K562 (cell line): ENCODE results near the gene SMC4. TPM values are rescaled to one million over a fixed set of nuclear protein-coding genes. Genes with fewer than 3 reads are reported as not detected.

Experiments used
- ATAC-seq: fragments of 200-7000 bp; cut with Tn5 transposase; 3 replicates; pipeline ENCODE4 v1.9.1; 2020; ENCODE audit warnings: moderate library complexity
- BruUV-seq: library from RNA; stranded (reverse); fragments of 400-500 nt; replicated peaks from 2 replicates; lab custom pipeline; 2021; lab: Mats Ljungman, UMichigan
- CTCF ChIA-PET: fragments of 300-600 bp; formaldehyde crosslinking; extraction: SDS; loops from one replicate; lab custom pipeline; 2021; ENCODE audit warnings: low intra/inter-chr PET ratio; lab: Yijun Ruan, JAX
- POLR2A ChIA-PET: fragments of 300-600, 350-650 bp; sonication (Branson Sonifier 250); formaldehyde crosslinking; extraction: SDS; loops from one replicate; lab custom pipeline; 2021; ENCODE audit warnings: antibody characterized with exemption, inconsistent platforms; lab: Yijun Ruan, JAX
- DNase-seq, 4 experiments: peaks; one replicate each; pipeline versions ENCODE4 v3.0.0 to v3.0.0-alpha.2; 2011 to 2018; ENCODE audit warnings: low spot score in 3 of 4, mixed read lengths in 3 of 4; ENCODE audit errors: extremely low read depth in 1 of 4
- FAIRE-seq: peaks from 2 replicates; lab custom pipeline; 2011; peaks lifted over from hg19 to GRCh38; lab: Jason Lieb, UNC
- H2AFZ ChIP-seq: 2 replicates; pipeline ENCODE4 v1.6.0; 2011; ENCODE audit warnings: low read depth, low read length, control low read depth, inconsistent platforms
- H3K27ac ChIP-seq: fragments of 200-600 bp; 3 replicates; pipeline ENCODE4 v1.8.0; 2011; ENCODE audit warnings: low read depth, mild to moderate bottlenecking, control low read depth, inconsistent platforms, low read length, moderate library complexity, mixed read lengths; ENCODE audit errors: extremely low read depth
- H3K27me3 ChIP-seq, 2 experiments: fragments of 300-600 bp in 1 of 2; 2 replicates in 1 of 2; 3 replicates in 1 of 2; pipeline versions ENCODE4 v1.6.0 to v1.8.0; 2011; ENCODE audit warnings: inconsistent platforms in 2 of 2, low read length in 2 of 2, mild to moderate bottlenecking in 1 of 2, mixed read lengths in 1 of 2, moderate library complexity in 1 of 2; ENCODE audit not compliant: control insufficient read depth in 2 of 2, insufficient read depth in 2 of 2
- H3K36me3 ChIP-seq: fragments of 300-600 bp; 3 replicates; pipeline ENCODE4 v1.8.0; 2011; ENCODE audit warnings: mild to moderate bottlenecking, low read length, inconsistent platforms; ENCODE audit not compliant: control insufficient read depth, insufficient read depth
- H3K4me1 ChIP-seq, 2 experiments: fragments of 200-600 bp in 1 of 2; replicated peaks in 1 of 2; 2 replicates in 1 of 2; 3 replicates in 1 of 2; pipeline versions ENCODE4 v1.5.1 to v1.8.0; 2011; ENCODE audit warnings: inconsistent platforms in 2 of 2, low read length in 2 of 2, mild to moderate bottlenecking in 1 of 2, mixed read lengths in 1 of 2, moderate library complexity in 1 of 2; ENCODE audit not compliant: control insufficient read depth in 2 of 2, insufficient read depth in 2 of 2
- H3K4me2 ChIP-seq: 2 replicates; pipeline ENCODE4 v1.6.1; 2011; ENCODE audit warnings: low read length, control low read depth, inconsistent platforms, mixed read lengths; ENCODE audit not compliant: insufficient read depth
- H3K4me3 ChIP-seq: fragments of 200-600 bp; sonication (generic), shearing (Covaris generic); 2 replicates; pipeline ENCODE4 v1.5.1; 2016; ENCODE audit warnings: control low read depth, inconsistent platforms
- H3K79me2 ChIP-seq: fragments of 200-600 bp; 3 replicates; pipeline ENCODE4 v1.8.0; 2011; ENCODE audit warnings: low read length, inconsistent platforms; ENCODE audit not compliant: control insufficient read depth, insufficient read depth
- H3K9ac ChIP-seq, 2 experiments: 2 replicates each; pipeline versions ENCODE4 v1.6.0 to v1.6.1; 2011; ENCODE audit warnings: low read depth in 2 of 2, low read length in 2 of 2, control low read depth in 1 of 2, inconsistent platforms in 1 of 2, mild to moderate bottlenecking in 1 of 2, mixed read lengths in 1 of 2; ENCODE audit not compliant: insufficient read depth in 1 of 2
- H3K9me1 ChIP-seq: one replicate; pipeline ENCODE4 v1.6.0; 2011; ENCODE audit warnings: inconsistent platforms, mild to moderate bottlenecking, low read length, moderate library complexity; ENCODE audit not compliant: control insufficient read depth, insufficient read depth
- H3K9me3 ChIP-seq: replicated peaks from 2 replicates; pipeline ENCODE4 v1.5.1; 2011; ENCODE audit warnings: low read depth, low read length, inconsistent platforms; ENCODE audit not compliant: control insufficient read depth, insufficient read depth
- H4K20me1 ChIP-seq: replicated peaks from 2 replicates; pipeline ENCODE4 v1.6.1; 2011; ENCODE audit warnings: low read length, inconsistent platforms, mixed read lengths; ENCODE audit not compliant: control insufficient read depth, insufficient read depth
- KLF1 ChIP-seq: fragments of 450-650 bp; IDR thresholded peaks from 2 replicates; pipeline ENCODE4 v1.6.1; 2016; ENCODE audit warnings: missing genetic modification characterization, missing compliant biosample characterization
- PRPF4 ChIP-seq: fragments of 200-400 bp; formaldehyde crosslinking; IDR thresholded peaks from one replicate; pipeline ENCODE4 v1.6.1; 2017; ENCODE audit warnings: low read length, low read depth, mild to moderate bottlenecking; ENCODE audit not compliant: insufficient read depth, poor library complexity, severe bottlenecking
- ZNF644 ChIP-seq: fragments of 200-800 bp; sonication (Bioruptor generic); IDR thresholded peaks from 2 replicates; pipeline ENCODE4 v1.6.1; 2016; ENCODE audit warnings: low read depth, missing genetic modification characterization, missing compliant biosample characterization
- WGBS: fragments of 100-300 bp; shearing (Covaris generic); methylation state at CpG from one replicate; pipeline ENCODE4 v1.1.6; 2016; ENCODE audit warnings: low coverage, mixed read lengths; ENCODE audit not compliant: insufficient coverage; ENCODE audit errors: missing lambda C conversion rate; 5-methylcytosine and 5-hydroxymethylcytosine counted together
- in situ Hi-C: fragments of 300-500 bp; cut with MboI; formaldehyde crosslinking; loops from 4 replicates; pipeline ENCODE4 v1.15.0; 2018; ENCODE audit warnings: inconsistent platforms, mixed read lengths
- intact Hi-C: fragments of 100-400 bp; cut with micrococcal nuclease; formaldehyde crosslinking; loops from 2 replicates; pipeline ENCODE4 v1.14.2; 2022
- polyA plus RNA-seq, 8 experiments: library from polyadenylated mRNA; depleted of rRNA in 4 of 8; stranded (reverse) in 5 of 8; unstranded in 3 of 8; fragments of >200 nt; fragmentation: Nextera tagmentation in 2 of 8; fragmentation: Illumina TruSeq in 1 of 8; extraction: Ambion mirVana in 2 of 8; extraction: Trizol in 1 of 8; gene quantifications; 2 replicates each; pipeline versions ENCODE4 v1.2.1 to v1.2.3, GENCODE V29; 2011 to 2014; ENCODE audit warnings: inconsistent platforms in 1 of 8, missing spikeins in 1 of 8
- total RNA-seq, 7 experiments: library from RNA; depleted of rRNA in 6 of 7; stranded (reverse); fragments of >200 nt in 6 of 7; fragmentation: Illumina TruSeq in 2 of 7; extraction: Trizol in 2 of 7; gene quantifications; 2 replicates each; pipeline versions ENCODE4 v1.2.1 to v1.2.3, GENCODE V29; 2011 to 2021; ENCODE audit warnings: low replicate concordance in 1 of 7
- TF ChIP-seq, protein P1 (sequence below), 2 experiments: fragments of 450-650 bp; IDR thresholded peaks; 2 replicates each; pipeline ENCODE4 v1.6.1; 2016
- TF ChIP-seq, protein P2 (sequence below): sonication (generic); formaldehyde crosslinking; IDR thresholded peaks from 2 replicates; pipeline ENCODE4 v1.8.1; 2023; ENCODE audit warnings: mild to moderate bottlenecking, missing genetic modification reagents
- TF ChIP-seq, protein P3 (sequence below): sonication (generic); formaldehyde crosslinking; IDR thresholded peaks from 2 replicates; pipeline ENCODE4 v1.8.1; 2022; ENCODE audit warnings: missing genetic modification reagents
- TF ChIP-seq, protein P4 (sequence below): fragments of 250-450 bp; sonication (Bioruptor Pico); IDR thresholded peaks from 2 replicates; pipeline ENCODE4 v1.5.0; 2021
- TF ChIP-seq, protein P5 (sequence below), 2 experiments: fragments of 450-650 bp; conservative IDR thresholded peaks; 2 replicates each; pipeline ENCODE4 v1.6.1; 2017; ENCODE audit warnings: mild to moderate bottlenecking in 2 of 2, moderate library complexity in 2 of 2

The SMC4 gene
- total and polyA plus RNA-seq, 9 of the 15 experiments (the other 6 are each of a cell fraction or from before 2014, with no cell fraction given) = 87.9 to 347 (median 176) TPM

DNA sequence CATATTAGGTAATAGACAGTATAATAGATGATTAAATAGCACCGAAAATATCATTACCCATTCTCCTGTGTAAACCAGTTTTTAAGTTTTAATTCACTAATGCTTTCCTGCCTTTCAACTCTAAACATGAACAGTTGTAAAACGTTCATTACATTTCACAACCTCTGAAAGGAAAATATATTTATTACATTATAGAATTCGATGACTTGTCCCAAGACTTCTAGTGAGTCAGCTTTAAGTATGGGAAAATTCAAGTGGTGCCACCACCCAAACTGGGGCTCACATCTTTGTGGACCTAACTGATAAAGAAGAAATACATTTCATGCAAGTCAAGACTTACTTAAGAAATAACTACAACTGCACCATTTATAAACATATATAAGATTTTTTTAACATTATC is 48.1 kb downstream of the SMC4 start:
- Histone ChIP-seq H3K9me3 (no peaks in the 10 kb centered on the region), H3K27ac (peak overlapping the region; percentile 98), H3K4me2 (peak overlapping the region; percentile 69), H3K9ac (peak overlapping the region in 1 of 2 experiments; percentile 99; a peak in 2 of 4 replicates), H3K79me2 (peaks cover 80% of the 10 kb centered on the region), H3K4me1 (peaks cover 23 to 34% of the 10 kb centered on the region in 2 experiments), H3K4me3 (peak overlapping the region; percentile 67), H4K20me1 (no peaks in the 10 kb centered on the region), H3K36me3 (peaks cover 38% of the 10 kb centered on the region), H3K27me3 (no peaks in the 10 kb centered on the region), H2AFZ (no peak overlapping the region), H3K9me1 (no peaks in the 10 kb centered on the region)
- no peak for ATAC-seq
- DNase-seq = peak in 1 of 4 experiments; percentile 68
- BruUV-seq = no TSS peak
- 0% methylated on average over 3 of the region's 3 CpGs for WGBS
- FAIRE-seq = no peak
- POLR2A ChIA-PET = interaction anchor here (0.7 to 5.2 kb wide), 4 partner anchors 10 to 336 kb away, joined by 3 to 51 read pairs (median 20); no protein-coding TSS in a partner anchor
- CTCF ChIA-PET = no interaction called here
- intact Hi-C loops = loop anchor here (5.0 kb wide), 3 partner anchors 40 to 775 kb away; partner anchors contain the start of gene NMD3
- in situ Hi-C loops = no loop called here
- TF ChIP-seq KLF1 (tag) (no peak), PRPF4 (no peak), ZNF644 (tag) (no peak)
- TF ChIP-seq, protein P1, sequence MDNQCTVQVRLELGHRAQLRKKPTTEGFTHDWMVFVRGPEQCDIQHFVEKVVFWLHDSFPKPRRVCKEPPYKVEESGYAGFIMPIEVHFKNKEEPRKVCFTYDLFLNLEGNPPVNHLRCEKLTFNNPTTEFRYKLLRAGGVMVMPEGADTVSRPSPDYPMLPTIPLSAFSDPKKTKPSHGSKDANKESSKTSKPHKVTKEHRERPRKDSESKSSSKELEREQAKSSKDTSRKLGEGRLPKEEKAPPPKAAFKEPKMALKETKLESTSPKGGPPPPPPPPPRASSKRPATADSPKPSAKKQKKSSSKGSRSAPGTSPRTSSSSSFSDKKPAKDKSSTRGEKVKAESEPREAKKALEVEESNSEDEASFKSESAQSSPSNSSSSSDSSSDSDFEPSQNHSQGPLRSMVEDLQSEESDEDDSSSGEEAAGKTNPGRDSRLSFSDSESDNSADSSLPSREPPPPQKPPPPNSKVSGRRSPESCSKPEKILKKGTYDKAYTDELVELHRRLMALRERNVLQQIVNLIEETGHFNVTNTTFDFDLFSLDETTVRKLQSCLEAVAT (IDR thresholded peaks at IDR 0.05) = 0 out of 4 replicates have a peak, but pooled peaks of 1 of the 2 experiments have one; percentile 53
- TF ChIP-seq, protein P2, sequence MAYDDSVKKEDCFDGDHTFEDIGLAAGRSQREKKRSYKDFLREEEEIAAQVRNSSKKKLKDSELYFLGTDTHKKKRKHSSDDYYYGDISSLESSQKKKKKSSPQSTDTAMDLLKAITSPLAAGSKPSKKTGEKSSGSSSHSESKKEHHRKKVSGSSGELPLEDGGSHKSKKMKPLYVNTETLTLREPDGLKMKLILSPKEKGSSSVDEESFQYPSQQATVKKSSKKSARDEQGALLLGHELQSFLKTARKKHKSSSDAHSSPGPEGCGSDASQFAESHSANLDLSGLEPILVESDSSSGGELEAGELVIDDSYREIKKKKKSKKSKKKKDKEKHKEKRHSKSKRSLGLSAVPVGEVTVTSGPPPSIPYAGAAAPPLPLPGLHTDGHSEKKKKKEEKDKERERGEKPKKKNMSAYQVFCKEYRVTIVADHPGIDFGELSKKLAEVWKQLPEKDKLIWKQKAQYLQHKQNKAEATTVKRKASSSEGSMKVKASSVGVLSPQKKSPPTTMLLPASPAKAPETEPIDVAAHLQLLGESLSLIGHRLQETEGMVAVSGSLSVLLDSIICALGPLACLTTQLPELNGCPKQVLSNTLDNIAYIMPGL = no peak
- TF ChIP-seq, protein P3, sequence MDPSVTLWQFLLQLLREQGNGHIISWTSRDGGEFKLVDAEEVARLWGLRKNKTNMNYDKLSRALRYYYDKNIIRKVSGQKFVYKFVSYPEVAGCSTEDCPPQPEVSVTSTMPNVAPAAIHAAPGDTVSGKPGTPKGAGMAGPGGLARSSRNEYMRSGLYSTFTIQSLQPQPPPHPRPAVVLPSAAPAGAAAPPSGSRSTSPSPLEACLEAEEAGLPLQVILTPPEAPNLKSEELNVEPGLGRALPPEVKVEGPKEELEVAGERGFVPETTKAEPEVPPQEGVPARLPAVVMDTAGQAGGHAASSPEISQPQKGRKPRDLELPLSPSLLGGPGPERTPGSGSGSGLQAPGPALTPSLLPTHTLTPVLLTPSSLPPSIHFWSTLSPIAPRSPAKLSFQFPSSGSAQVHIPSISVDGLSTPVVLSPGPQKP (CRISPR knock-in tag) = no peak
- TF ChIP-seq, protein P4, sequence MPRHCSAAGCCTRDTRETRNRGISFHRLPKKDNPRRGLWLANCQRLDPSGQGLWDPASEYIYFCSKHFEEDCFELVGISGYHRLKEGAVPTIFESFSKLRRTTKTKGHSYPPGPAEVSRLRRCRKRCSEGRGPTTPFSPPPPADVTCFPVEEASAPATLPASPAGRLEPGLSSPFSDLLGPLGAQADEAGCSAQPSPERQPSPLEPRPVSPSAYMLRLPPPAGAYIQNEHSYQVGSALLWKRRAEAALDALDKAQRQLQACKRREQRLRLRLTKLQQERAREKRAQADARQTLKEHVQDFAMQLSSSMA (CRISPR knock-in tag) = no peak
- TF ChIP-seq, protein P5, sequence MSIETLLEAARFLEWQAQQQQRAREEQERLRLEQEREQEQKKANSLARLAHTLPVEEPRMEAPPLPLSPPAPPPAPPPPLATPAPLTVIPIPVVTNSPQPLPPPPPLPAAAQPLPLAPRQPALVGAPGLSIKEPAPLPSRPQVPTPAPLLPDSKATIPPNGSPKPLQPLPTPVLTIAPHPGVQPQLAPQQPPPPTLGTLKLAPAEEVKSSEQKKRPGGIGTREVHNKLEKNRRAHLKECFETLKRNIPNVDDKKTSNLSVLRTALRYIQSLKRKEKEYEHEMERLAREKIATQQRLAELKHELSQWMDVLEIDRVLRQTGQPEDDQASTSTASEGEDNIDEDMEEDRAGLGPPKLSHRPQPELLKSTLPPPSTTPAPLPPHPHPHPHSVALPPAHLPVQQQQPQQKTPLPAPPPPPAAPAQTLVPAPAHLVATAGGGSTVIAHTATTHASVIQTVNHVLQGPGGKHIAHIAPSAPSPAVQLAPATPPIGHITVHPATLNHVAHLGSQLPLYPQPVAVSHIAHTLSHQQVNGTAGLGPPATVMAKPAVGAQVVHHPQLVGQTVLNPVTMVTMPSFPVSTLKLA (conservative IDR thresholded peaks at IDR 0.05) = 0 out of 4 replicates have a peak, but pooled peaks of 1 of the 2 experiments have one; percentile 18
